Neural crest cell (in vitro differentiated cells): Measurements from ENCODE around the gene CCDC112. TPM values are rescaled to one million over a fixed set of nuclear protein-coding genes. Genes with fewer than 3 reads are reported as not detected.

Experiments used
- DNase-seq: peaks from one replicate; pipeline ENCODE4 v3.0.0; 2021; ENCODE audit warnings: low read depth, mixed read lengths, low spot score
- H3K27ac Mint-ChIP-seq: one replicate; pipeline ENCODE4 v1.8.0; 2021; ENCODE audit warnings: mild to moderate bottlenecking, mixed read lengths; ENCODE audit not compliant: unreplicated experiment
- H3K27me3 Mint-ChIP-seq: 2 replicates; pipeline ENCODE4 v1.8.0; 2021; ENCODE audit warnings: low read depth, mild to moderate bottlenecking, mixed read lengths
- H3K36me3 Mint-ChIP-seq: 2 replicates; pipeline ENCODE4 v1.8.0; 2021; ENCODE audit warnings: low read depth, mild to moderate bottlenecking, mixed read lengths
- H3K4me1 Mint-ChIP-seq: 2 replicates; pipeline ENCODE4 v1.8.0; 2021; ENCODE audit warnings: mixed read lengths
- H3K4me3 Mint-ChIP-seq: one replicate; pipeline ENCODE4 v1.8.0; 2021; ENCODE audit warnings: mild to moderate bottlenecking, mixed read lengths
- H3K9me3 Mint-ChIP-seq: 2 replicates; pipeline ENCODE4 v1.8.0; 2021; ENCODE audit warnings: mixed read lengths
- total RNA-seq: library from RNA; stranded (reverse); gene quantifications from 2 replicates; pipeline ENCODE4 v1.2.1, GENCODE V29; 2021
- TF ChIP-seq, protein P1 (sequence below): fragments of 200-600 bp; sonication (generic); conservative IDR thresholded peaks from 2 replicates; pipeline ENCODE4 v1.5.0; 2021; ENCODE audit warnings: antibody characterized with exemption, mild to moderate bottlenecking

CCDC112 gene
- total RNA-seq, 1 donor from 2014 or later: 11.0 TPM

DNA sequence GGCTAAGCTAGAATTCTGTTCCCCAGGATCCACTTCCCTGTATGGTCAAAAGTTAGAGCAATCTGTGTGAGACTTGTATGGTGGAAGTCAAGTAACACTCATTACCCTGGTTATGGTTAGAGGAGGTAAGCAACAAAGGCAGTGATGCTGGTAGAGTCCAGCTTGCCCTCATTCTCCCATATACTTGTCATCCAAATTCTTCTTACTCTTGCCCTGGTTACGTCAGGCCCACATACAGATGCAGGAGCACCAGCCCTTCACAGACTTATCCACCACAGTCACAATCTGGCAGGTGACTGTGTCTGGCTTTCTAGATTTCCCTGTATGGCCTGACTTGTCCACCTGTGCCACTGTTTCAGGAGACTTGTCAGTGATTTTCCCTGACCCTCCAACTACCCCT, 69.2 kb downstream of the CCDC112 start:
- H3K9me3 Mint-ChIP-seq: no peaks in the 10 kb centered on the region
- no peaks in the 10 kb centered on the region for H3K4me1 Mint-ChIP-seq
- no peak overlapping the region for H3K27ac Mint-ChIP-seq
- no peaks in the 10 kb centered on the region for H3K27me3 Mint-ChIP-seq
- no peak overlapping the region for H3K4me3 Mint-ChIP-seq
- DNase-seq: no peak
- H3K36me3 Mint-ChIP-seq: peaks cover 21% of the 10 kb centered on the region
- TF ChIP-seq, protein P1, sequence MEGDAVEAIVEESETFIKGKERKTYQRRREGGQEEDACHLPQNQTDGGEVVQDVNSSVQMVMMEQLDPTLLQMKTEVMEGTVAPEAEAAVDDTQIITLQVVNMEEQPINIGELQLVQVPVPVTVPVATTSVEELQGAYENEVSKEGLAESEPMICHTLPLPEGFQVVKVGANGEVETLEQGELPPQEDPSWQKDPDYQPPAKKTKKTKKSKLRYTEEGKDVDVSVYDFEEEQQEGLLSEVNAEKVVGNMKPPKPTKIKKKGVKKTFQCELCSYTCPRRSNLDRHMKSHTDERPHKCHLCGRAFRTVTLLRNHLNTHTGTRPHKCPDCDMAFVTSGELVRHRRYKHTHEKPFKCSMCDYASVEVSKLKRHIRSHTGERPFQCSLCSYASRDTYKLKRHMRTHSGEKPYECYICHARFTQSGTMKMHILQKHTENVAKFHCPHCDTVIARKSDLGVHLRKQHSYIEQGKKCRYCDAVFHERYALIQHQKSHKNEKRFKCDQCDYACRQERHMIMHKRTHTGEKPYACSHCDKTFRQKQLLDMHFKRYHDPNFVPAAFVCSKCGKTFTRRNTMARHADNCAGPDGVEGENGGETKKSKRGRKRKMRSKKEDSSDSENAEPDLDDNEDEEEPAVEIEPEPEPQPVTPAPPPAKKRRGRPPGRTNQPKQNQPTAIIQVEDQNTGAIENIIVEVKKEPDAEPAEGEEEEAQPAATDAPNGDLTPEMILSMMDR: no peak

Other genes with a start within 250 kb of the CCDC112 start
- gene TRIM36, start 126.7 kb downstream of the CCDC112 start, total RNA-seq: 18.9 and 22.9 TPM in 2 replicates
- gene PGGT1B, start 33.8 kb downstream of the CCDC112 start, total RNA-seq: 38.4 and 41.2 TPM in 2 replicates
- gene FEM1C, start 248.1 kb upstream of the CCDC112 start, total RNA-seq: 16.3 and 17.6 TPM in 2 replicates